HG03469 (cell line): Measurements from ENCODE around the gene BEGAIN.

Experiments used
- ATAC-seq: cut with Tn5 transposase; IDR thresholded peaks from one replicate; pipeline ENCODE4 v1.9.1; 2021; ENCODE audit warnings: mild to moderate bottlenecking, moderate library complexity, moderate number of reproducible peaks; ENCODE audit not compliant: unreplicated experiment

The BEGAIN gene

DNA sequence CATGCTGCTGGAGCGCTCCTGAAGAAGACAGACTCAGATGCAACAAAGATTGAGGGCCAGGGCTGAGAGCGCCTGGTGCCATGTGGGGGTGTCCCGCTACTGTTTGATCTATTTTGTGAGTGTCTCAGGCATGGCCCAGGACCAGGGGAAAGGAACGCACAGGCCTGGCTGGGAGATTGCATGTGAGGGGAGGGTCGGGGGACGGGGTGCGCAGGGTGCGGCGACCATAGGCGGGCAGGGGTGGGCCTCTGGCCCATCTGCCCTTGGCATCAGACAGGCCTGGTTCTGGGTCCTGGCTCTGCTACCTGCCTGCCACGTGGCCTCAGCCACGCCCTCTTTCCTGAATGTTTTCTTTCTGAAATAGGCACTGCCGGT is 47.5 kb downstream of the BEGAIN start:
- no peak for ATAC-seq

DNA sequence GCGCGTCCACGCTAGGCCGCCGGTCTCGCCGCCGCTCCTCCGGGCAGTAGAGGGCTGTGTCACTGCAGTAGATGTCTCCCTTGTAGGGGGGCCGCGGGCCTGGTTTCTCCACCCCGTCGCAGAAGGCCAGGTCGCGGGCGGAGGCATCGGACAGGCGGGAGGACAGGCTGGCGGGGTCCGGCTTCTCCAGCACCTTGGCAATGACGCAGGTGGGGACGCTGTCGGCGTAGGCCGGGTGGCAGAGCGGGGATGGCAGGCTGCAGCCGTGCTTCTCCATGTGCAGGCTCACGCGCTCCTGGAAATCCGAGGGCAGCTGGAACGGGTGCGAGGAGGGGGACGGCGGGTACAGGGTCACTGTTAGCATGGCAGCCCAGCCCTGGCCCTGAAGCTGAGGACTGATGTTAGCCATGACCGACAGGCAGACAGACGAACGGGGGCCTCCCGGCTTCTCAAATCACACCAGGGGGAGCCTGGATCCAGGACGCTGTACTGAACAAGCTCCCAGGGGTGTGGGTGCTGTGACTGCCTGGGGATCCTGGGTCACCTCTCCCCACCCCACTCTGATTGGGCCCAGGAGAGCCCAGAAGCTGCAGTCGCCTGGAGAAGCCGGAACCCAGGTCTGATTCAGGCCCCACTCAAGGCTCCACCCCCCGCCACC is 48.1 kb downstream of the BEGAIN start:
- no peak for ATAC-seq

DNA sequence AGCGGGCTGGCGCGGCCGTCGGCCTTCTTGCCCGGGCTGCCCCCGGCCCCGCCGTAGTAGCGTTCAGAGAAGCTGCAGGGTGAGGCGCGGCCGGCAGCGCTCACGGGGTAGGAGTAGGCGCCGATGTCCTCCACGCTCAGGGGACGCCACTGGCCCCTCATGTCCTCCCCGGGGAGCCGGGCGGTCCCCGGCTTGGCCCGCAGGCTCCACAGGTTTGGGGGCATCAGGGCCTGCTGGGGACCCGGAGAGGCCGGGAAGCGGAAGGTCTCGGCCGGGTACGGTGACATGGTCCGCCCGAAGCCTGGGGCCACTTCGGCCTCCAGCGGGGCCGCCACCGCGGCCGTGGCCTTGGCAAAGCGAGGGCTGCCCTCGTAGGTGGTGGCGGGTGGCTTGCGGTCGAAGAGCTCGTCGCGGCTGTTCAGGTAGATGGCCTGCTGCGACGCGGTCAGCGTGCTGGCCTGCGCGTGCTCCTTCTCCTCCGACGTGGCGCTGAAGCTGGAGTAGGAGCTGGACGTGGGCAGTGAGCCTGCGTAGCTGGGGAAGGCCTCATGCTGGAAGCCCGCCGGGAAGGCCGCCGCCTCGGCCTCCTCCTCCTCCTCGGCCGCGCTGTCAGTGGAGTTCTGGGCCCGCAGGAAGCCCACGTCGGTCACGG is 48.7 kb downstream of the BEGAIN start:
- ATAC-seq: no peak

DNA sequence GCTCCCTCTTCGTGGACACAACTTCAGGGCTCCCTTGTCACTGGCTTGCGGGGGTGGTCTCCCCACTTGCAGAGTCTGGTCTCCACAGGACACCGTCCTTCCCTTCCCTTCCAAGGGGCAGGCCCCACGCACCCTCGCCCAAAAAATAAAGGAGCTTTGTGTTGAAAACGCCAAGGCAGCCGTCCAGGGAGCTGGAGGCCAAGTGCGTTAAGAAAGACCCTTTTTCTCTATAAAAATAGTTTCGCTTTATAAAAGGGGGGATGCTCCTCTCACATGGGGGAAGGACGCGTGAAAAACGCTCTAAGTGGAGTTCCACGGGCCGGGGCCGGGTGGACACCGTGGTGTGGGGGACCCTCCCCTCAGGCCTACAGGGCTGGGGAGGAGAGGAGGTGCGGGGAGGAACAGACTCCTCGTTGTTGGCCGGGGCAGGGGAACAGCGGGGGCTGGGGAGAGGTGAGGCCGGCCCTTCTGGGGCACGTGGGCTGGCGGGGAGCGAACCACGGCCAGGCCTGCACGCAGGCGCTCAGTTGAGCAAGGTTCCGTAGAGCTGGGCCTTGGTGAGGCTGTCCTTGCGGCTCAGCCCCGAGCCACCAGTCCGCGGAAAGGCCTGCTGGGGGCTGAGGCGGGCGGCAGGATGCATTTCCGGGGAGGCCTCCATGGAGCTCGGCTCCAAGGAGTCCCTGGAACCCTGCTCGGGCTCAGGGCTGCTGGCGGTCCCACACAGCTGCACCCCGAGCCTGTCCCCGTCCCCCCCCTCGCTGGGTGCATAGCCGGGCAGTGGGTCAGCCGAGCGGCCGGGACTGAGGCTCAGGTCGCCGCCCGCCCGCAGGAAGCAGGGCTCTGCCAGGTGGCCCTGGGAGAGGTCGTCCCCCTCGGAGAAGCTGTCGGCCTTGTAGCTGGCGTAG is 49.5 kb downstream of the BEGAIN start:
- ATAC-seq: no peak

DNA sequence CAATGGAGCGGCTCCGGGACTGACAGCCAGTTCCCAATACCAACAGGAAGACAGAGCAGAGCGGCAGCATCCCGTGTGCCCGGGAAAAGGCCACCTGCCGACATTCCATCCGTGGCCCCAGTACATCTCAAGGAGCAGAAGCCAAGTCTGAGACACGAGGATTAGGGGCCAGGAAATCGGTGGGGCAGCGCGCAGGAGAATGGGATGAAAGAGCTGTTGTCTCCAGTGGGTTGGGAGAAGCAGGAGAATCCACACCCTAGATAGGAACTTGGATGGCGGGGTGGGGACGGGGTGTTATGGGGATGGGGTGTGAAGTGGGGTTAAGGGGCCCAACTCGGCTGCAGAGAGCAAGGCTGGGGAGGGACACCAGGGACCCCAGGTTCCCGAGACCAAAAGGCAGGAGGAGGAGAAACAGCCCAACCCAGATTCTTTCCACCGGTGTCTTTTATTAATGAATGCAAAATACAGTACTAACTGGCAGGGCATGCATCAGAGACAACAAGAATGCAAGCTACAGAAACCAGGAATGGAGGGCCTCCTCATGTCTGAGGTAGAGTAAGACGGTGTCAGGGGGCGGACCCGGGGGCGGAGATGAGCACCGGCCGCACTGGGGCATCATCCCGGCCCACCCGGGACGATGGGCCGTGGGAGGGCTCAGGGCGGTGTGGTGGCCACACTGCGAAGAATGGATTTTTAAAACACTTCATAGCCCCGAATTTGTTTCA is 50.3 kb downstream of the BEGAIN start:
- ATAC-seq: no peak

- ATAC-seq: no peak
Observed at GRCh38 chr14:100536121-100536510, 51.1 kb downstream of the BEGAIN start.

DNA sequence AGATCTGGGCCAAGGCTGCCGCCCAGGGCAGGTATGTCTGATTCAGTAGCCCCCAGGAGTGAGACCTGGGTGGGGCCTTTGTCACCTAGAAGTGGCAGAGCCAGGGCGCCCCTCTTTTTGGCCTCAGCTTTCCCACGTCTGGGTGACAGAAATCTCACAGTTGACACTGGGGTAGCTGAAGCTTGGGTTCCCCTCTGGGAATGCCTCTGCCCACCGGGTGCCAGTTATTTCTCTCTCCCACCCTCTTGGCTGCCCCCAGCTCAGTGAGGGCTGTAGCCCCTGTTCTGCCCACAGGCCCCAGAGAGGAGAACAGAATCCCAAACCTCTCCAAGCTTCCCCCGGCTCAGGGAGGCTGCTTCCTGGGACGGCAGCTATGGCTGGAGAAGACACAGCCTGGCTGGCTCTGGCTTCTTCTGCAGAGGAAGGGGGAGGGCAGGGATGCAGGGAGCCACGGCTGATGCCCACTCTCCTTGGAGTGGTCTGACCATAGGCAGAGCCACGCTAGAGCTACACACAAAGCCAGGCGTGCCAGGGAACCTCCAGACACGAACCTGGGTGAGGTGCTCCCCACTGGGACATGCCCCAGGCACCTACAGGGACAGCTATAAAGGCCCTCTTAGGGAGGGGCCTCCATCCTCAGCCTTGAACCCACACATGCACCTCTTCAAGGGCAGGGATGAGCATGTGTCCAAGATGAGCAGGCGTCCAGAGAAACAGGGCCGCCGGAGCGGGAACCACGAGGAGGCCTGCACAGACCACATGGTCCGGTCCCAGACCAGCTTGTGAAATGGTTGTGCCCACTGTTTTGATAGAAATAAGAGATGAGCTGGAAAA is 51.7 kb downstream of the BEGAIN start:
- no peak for ATAC-seq

- no peak for ATAC-seq
Observed at GRCh38 chr14:100534528-100535286, 52.5 kb downstream of the BEGAIN start.

DNA sequence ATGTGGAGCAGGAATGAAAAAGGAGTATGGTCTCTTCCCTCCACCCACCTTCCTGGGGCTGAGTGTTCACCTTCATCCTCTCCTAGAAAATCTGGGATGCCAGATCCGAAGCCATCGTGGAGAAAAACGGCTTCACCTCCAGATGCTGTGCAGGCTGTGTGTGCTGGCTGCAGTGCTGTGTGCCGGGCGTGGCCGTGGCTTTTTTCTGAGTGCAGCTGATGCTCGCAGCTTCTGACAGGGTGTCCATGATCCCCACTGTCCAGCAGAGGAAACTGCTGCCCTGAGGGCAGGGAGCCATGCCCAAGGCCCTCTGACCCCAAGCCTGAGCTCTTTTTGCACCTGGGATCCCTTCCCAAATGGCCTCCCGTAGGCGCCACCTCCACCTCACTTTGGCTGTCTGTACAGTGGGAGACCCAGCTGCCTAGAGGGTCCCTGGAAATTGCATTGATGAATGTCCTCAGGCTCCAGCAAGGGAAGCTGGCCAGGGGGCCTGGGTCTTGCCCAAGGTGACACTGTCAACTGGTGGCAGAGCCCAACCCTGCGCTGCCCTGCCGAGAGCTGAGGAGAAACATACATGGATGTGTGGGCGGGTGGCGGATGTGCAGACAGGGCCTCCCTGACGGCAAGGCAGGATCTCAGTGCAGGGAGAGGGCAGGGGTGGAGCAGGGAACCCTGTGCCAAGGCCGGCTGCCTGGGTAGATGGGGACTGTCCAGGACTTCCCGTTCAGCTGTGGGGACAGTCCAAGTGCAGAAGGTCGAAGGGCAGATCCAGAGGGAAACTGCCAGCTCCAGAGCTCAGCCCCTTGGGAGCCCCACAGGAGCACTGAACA is 53.3 kb downstream of the BEGAIN start:
- ATAC-seq: no peak

DNA sequence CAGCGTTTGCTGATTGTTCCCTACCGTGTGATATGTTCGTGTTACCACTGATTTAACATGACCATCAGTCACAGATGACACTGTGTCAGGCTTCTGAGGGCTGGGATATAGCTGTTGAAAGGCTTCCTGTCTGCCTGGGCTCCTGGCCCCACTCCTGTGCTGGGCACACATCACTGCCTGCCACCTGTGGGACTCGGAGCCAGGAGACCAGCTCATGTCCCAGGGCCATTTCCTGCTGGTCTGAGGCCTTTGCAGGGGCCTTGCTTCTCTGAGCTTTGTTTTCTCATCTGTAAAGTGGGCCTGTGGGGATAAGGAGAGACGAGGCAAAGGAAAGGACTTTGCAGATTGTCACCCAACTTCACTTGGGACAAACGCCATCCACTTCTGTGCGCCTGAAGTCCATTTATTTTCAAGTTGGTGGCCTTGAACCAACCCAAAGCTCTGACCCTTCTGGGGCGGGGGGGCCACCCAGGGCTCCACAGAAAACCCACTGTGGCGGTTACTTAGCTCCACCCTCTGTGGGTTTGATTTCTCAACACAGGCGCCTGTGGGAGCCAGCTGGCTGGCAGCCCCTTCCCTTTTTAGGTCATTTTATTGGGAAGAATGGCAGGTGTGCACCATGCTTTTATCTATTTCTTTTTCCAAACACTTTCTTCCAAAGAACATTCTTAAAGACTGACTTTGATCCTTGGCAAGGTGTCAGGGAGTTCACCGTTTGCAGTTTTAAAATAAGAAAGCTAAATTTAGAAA is 54.1 kb downstream of the BEGAIN start:
- ATAC-seq: no peak

- ATAC-seq: no peak
Observed at GRCh38 chr14:100532154-100532861, 54.9 kb downstream of the BEGAIN start.

- no peak for ATAC-seq
Observed at GRCh38 chr14:100531152-100532121, 55.8 kb downstream of the BEGAIN start.

- ATAC-seq: no peak
Observed at GRCh38 chr14:100530270-100531072, 56.7 kb downstream of the BEGAIN start.

DNA sequence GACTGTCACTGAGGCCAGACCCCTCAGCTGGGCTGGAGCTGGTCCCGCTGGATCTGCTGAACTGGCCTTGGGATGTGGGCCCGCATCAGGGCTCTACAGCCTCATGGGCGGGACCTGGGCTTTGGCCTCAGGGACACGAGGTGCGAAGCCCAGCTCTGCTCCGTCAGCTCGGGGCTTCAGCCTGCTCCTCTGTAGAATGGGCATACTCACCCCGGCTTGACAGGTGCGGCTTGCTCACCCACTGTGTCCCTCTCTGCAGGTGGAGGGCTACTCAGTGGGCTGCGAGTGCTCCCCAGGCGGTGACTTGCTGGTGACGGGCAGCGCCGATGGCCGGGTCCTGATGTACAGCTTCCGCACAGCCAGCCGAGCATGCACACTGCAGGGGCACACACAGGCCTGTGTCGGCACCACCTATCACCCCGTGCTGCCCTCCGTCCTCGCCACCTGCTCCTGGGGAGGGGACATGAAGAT is 57.6 kb downstream of the BEGAIN start:
- ATAC-seq: no peak

GRCh38 chr14:100528962-100529560 is 58.2 kb downstream of the BEGAIN start:
- no peak for ATAC-seq
